HepG2 (cell line): Measurements from ENCODE around the gene TASOR2. TPM values are rescaled to one million over a fixed set of nuclear protein-coding genes. Genes with fewer than 3 reads are reported as not detected.

Experiments used
- AFF4 ChIP-seq: sonication (generic); formaldehyde crosslinking; IDR thresholded peaks from 2 replicates; pipeline ENCODE4 v1.4.0; 2020; ENCODE audit warnings: missing genetic modification reagents
- ARID3A ChIP-seq: IDR thresholded peaks from 2 replicates; pipeline ENCODE4 v1.6.1; 2012; ENCODE audit warnings: low read depth, low read length, improper control_type of control experiment
- HHEX ChIP-seq: IDR thresholded peaks from 2 replicates; pipeline ENCODE4 v1.6.1; 2016; ENCODE audit warnings: control low read depth
- HNF1A ChIP-seq, 2 experiments: sonication (generic) in 1 of 2; formaldehyde crosslinking in 1 of 2; IDR thresholded peaks; 2 replicates each; pipeline versions ENCODE4 v1.4.0 to v1.6.1; 2016 to 2020; ENCODE audit warnings: borderline replicate concordance in 1 of 2, low read depth in 1 of 2, mild to moderate bottlenecking in 1 of 2, missing genetic modification reagents in 1 of 2
- HNRNPK ChIP-seq: fragments of 200-400 bp; formaldehyde crosslinking; IDR thresholded peaks from 2 replicates; pipeline ENCODE4 v1.6.1; 2018; ENCODE audit warnings: low read length, low read depth, moderate library complexity, mild to moderate bottlenecking; ENCODE audit not compliant: poor library complexity, severe bottlenecking
- NFE2L1 ChIP-seq: sonication (generic); formaldehyde crosslinking; IDR thresholded peaks from 2 replicates; pipeline ENCODE4 v1.4.0; 2020; ENCODE audit warnings: missing genetic modification reagents, mild to moderate bottlenecking, borderline replicate concordance
- PATZ1 ChIP-seq: sonication (generic); formaldehyde crosslinking; IDR thresholded peaks from 2 replicates; pipeline ENCODE4 v1.4.0; 2020; ENCODE audit warnings: missing genetic modification reagents
- TOE1 ChIP-seq: sonication (generic); formaldehyde crosslinking; IDR thresholded peaks from 2 replicates; pipeline ENCODE4 v1.4.0; 2020; ENCODE audit warnings: mild to moderate bottlenecking, missing genetic modification reagents
- WIZ ChIP-seq: sonication (generic); formaldehyde crosslinking; IDR thresholded peaks from 2 replicates; pipeline ENCODE4 v1.5.1; 2020; ENCODE audit warnings: mild to moderate bottlenecking, missing genetic modification reagents
- ZBTB37 ChIP-seq: sonication (generic); formaldehyde crosslinking; IDR thresholded peaks from 2 replicates; pipeline ENCODE4 v1.4.0; 2020; ENCODE audit warnings: mild to moderate bottlenecking, missing genetic modification reagents
- ZBTB7A ChIP-seq: sonication (generic); formaldehyde crosslinking; IDR thresholded peaks from 2 replicates; pipeline ENCODE4 v1.8.0; 2022; ENCODE audit warnings: mild to moderate bottlenecking, missing genetic modification reagents
- ZNF432 ChIP-seq: sonication (generic); formaldehyde crosslinking; IDR thresholded peaks from 2 replicates; pipeline ENCODE4 v1.5.0; 2020; ENCODE audit warnings: missing genetic modification reagents, mild to moderate bottlenecking, borderline replicate concordance
- ZNF501 ChIP-seq: sonication (generic); formaldehyde crosslinking; IDR thresholded peaks from 2 replicates; pipeline ENCODE4 v1.5.1; 2020; ENCODE audit warnings: mild to moderate bottlenecking, moderate library complexity, missing genetic modification reagents
- ZNF788 ChIP-seq: sonication (generic); formaldehyde crosslinking; IDR thresholded peaks from 2 replicates; pipeline ENCODE4 v1.5.0; 2020; ENCODE audit warnings: mild to moderate bottlenecking, missing genetic modification reagents, borderline replicate concordance
- polyA plus RNA-seq, 8 experiments: library from polyadenylated mRNA; depleted of rRNA in 3 of 8; stranded (reverse) in 7 of 8; unstranded in 1 of 8; fragments of >200 nt; fragmentation: Illumina TruSeq in 4 of 8; extraction: Trizol in 4 of 8; gene quantifications; 2 replicates each; pipeline versions ENCODE4 v1.2.1 to v1.2.3, GENCODE V29; 2011 to 2016; ENCODE audit warnings: low read depth in 4 of 8, missing spikeins in 1 of 8, mixed read lengths in 1 of 8; ENCODE audit not compliant: insufficient read depth in 1 of 8
- total RNA-seq, 5 experiments: library from RNA; depleted of rRNA; stranded (reverse); fragments of >200 nt; fragmentation: Illumina TruSeq; extraction: Trizol; gene quantifications; 2 replicates each; pipeline ENCODE4 v1.2.3, GENCODE V29; 2016; ENCODE audit warnings: low read depth in 1 of 5

Gene TASOR2
- total and polyA plus RNA-seq, 2 of the 13 experiments (the other 11 are each of a cell fraction or from before 2014, with no cell fraction given), result 24.2 to 55.3 TPM

- TF ChIP-seq TOE1 (CRISPR knock-in tag) (no peak), ZNF432 (no peak), ZBTB37 (no peak), WIZ (CRISPR knock-in tag) (no peak), ZBTB7A (peak; percentile 74; the same call in 1 of the 2 replicates), ZNF501 (CRISPR knock-in tag) (no peak), ARID3A (no peak), ZNF788 (CRISPR knock-in tag) (no peak), HNRNPK (no peak), HNF1A (IDR thresholded peaks at IDR 0.05; ENCODE audit: low read depth) (no peak), HNF1A (CRISPR knock-in tag; IDR thresholded peaks at IDR 0.05; ENCODE audit: borderline replicate concordance) (no peak), HHEX (CRISPR knock-in tag) (peak; percentile 28; the same call in 1 of the 2 replicates), PATZ1 (no peak), AFF4 (CRISPR knock-in tag) (no peak), NFE2L1 (CRISPR knock-in tag) (peak; percentile 60; the same call in 1 of the 2 replicates)
These were observed 17.6 kb upstream of the TASOR2 start (continued) for GRCh38 chr10:5666841-5667630.
